Upper lobe of left lung (tissue), 4 donors: Measurements from ENCODE around the gene SPSB2.

ENCODE experiments used
- EP300 ChIP-seq, 4 donors: sonication (generic); formaldehyde crosslinking; IDR thresholded peaks; one replicate each; pipeline ENCODE4 v1.5.1; 2017; ENCODE audit warnings: antibody characterized with exemption in 4 of 4, control low read depth in 2 of 4
- POLR2A ChIP-seq, 4 donors: fragments of 450-650 bp; IDR thresholded peaks; one replicate each; pipeline ENCODE4 v1.5.1; 2016 to 2017; ENCODE audit warnings: antibody characterized with exemption in 4 of 4, mild to moderate bottlenecking in 2 of 4
- POLR2AphosphoS5 ChIP-seq, 2 donors: sonication (generic); formaldehyde crosslinking; IDR thresholded peaks; one replicate each; pipeline ENCODE4 v1.5.1; 2017; ENCODE audit warnings: antibody characterized with exemption in 2 of 2
- TF ChIP-seq, protein P1 (sequence below), 6 experiments: fragments of 450-650 bp in 4 of 6; fragments of 200-600 bp in 2 of 6; sonication (generic) in 2 of 6; IDR thresholded peaks; one replicate each; pipeline ENCODE4 v1.5.1; 2016 to 2019; ENCODE audit warnings: antibody characterized with exemption in 6 of 6

DNA sequence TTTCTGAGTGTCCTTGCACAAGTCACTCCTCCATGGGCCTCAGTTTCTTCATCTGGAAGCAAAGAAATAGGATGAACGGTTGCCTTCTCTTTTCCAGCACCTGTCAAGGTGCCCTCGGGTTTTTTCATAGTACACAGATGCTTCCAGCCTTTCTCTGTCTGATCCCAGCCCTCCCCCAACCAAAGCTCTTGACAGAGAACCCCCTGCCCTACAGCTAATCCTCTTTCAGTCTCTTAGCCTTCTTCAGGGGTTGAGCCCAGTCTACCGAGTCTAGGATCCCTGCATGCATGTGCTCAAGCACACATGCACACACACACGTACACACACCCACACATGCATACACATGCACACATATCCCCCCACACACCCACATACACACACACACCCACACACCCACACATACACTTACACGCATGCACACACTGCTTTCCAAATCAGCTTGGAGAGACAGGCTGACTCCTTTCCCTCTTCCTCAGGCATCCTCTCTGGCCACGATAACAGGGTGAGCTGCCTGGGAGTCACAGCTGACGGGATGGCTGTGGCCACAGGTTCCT, 26.7 kb downstream of the SPSB2 start:
- TF ChIP-seq, protein P1, sequence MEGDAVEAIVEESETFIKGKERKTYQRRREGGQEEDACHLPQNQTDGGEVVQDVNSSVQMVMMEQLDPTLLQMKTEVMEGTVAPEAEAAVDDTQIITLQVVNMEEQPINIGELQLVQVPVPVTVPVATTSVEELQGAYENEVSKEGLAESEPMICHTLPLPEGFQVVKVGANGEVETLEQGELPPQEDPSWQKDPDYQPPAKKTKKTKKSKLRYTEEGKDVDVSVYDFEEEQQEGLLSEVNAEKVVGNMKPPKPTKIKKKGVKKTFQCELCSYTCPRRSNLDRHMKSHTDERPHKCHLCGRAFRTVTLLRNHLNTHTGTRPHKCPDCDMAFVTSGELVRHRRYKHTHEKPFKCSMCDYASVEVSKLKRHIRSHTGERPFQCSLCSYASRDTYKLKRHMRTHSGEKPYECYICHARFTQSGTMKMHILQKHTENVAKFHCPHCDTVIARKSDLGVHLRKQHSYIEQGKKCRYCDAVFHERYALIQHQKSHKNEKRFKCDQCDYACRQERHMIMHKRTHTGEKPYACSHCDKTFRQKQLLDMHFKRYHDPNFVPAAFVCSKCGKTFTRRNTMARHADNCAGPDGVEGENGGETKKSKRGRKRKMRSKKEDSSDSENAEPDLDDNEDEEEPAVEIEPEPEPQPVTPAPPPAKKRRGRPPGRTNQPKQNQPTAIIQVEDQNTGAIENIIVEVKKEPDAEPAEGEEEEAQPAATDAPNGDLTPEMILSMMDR (IDR thresholded peaks at IDR 0.05): no peak
- no peak for TF ChIP-seq POLR2AphosphoS5 (IDR thresholded peaks at IDR 0.05)
- no peak for TF ChIP-seq POLR2A (IDR thresholded peaks at IDR 0.05)
- no peak for TF ChIP-seq EP300 (IDR thresholded peaks at IDR 0.05)
